Measurements from ENCODE around the gene MEGF9.
A peak's percentile ranks its signal among the peaks of the same experiment; 100 is the strongest.

Gene MEGF9

GRCh38 chr9:120693700-120694008 lies 20.6 kb downstream of the MEGF9 start:
- Histone ChIP-seq H3K27me3 (ENCODE audit: insufficient read depth, poor library complexity, severe bottlenecking) (no peaks in the 10 kb centered on the region), H3K4me3 (replicated peaks; ENCODE audit: insufficient read depth, low read length) (no peak overlapping the region), H3K27ac (replicated peaks) (no peak overlapping the region; the same call in 1 of the 2 replicates)
- TF ChIP-seq REST (IDR thresholded peaks at IDR 0.05; ENCODE audit: insufficient replicate concordance, low read depth) (no peak), SPI1 (IDR thresholded peaks at IDR 0.05; ENCODE audit: borderline replicate concordance, low read depth) (no peak), CTCF (IDR thresholded peaks at IDR 0.05; ENCODE audit: insufficient read depth, low read length) (no peak), POLR2AphosphoS5 (IDR thresholded peaks at IDR 0.05; ENCODE audit: low read depth) (no peak), GABPA (IDR thresholded peaks at IDR 0.05; ENCODE audit: low read depth) (no peak)
- no peak for DNase-seq (ENCODE audit: low read depth in 1 of 2, low spot score in 1 of 2)

GRCh38 chr9:120692901-120693699 lies 21.2 kb downstream of the MEGF9 start:
- no peak overlapping the region for H3K4me3 ChIP-seq (replicated peaks; ENCODE audit: insufficient read depth, low read length)
- TF ChIP-seq CTCF (IDR thresholded peaks at IDR 0.05; ENCODE audit: insufficient read depth, low read length) = no peak
- peak; percentile 36; the same call in 1 of the 2 replicates for TF ChIP-seq GABPA (IDR thresholded peaks at IDR 0.05; ENCODE audit: low read depth)
- TF ChIP-seq REST (IDR thresholded peaks at IDR 0.05; ENCODE audit: insufficient replicate concordance, low read depth) = no peak
- peak; percentile 56; the same call in 1 of the 2 replicates for TF ChIP-seq POLR2AphosphoS5 (IDR thresholded peaks at IDR 0.05; ENCODE audit: low read depth)
- no peak for TF ChIP-seq SPI1 (IDR thresholded peaks at IDR 0.05; ENCODE audit: borderline replicate concordance, low read depth)
- H3K27me3 ChIP-seq (ENCODE audit: insufficient read depth, poor library complexity, severe bottlenecking) = no peaks in the 10 kb centered on the region
- DNase-seq (ENCODE audit: low read depth in 1 of 2, low spot score in 1 of 2) = peak; percentile 55 to 63
- peak overlapping the region; percentile 26 for H3K27ac ChIP-seq (replicated peaks)

GRCh38 chr9:120690372-120690771 lies 23.9 kb downstream of the MEGF9 start:
- TF ChIP-seq POLR2AphosphoS5 (IDR thresholded peaks at IDR 0.05; ENCODE audit: low read depth) = no peak
- no peak for TF ChIP-seq REST (IDR thresholded peaks at IDR 0.05; ENCODE audit: insufficient replicate concordance, low read depth)
- no peak for TF ChIP-seq SPI1 (IDR thresholded peaks at IDR 0.05; ENCODE audit: borderline replicate concordance, low read depth)
- TF ChIP-seq CTCF (IDR thresholded peaks at IDR 0.05; ENCODE audit: insufficient read depth, low read length) = no peak
- TF ChIP-seq GABPA (IDR thresholded peaks at IDR 0.05; ENCODE audit: low read depth) = no peak
- no peaks in the 10 kb centered on the region for H3K27me3 ChIP-seq (ENCODE audit: insufficient read depth, poor library complexity, severe bottlenecking)
- H3K4me3 ChIP-seq (replicated peaks; ENCODE audit: insufficient read depth, low read length) = no peak overlapping the region
- DNase-seq (ENCODE audit: low read depth in 1 of 2, low spot score in 1 of 2) = no peak
- no peak overlapping the region for H3K27ac ChIP-seq (replicated peaks)

All from HL-60 (cell line).